Kidney epithelial cell (primary cell): ENCODE results near the gene ANKRD29. TPM values are rescaled to one million over a fixed set of nuclear protein-coding genes. Genes with fewer than 3 reads are reported as not detected.
"Not testable (repeated sequence)": the region's sequence is repeated elsewhere in the genome, so short reads cannot be mapped to it uniquely, and the experiment has no call there.

Source experiments
- DNase-seq: peaks from one replicate; pipeline ENCODE4 v3.0.0-alpha.2; 2010; ENCODE audit warnings: low read depth
- H3K27me3 ChIP-seq: 2 replicates; pipeline ENCODE4 v1.6.0; 2011; ENCODE audit warnings: low read length; ENCODE audit not compliant: control insufficient read depth, insufficient read depth
- H3K36me3 ChIP-seq: 2 replicates; pipeline ENCODE4 v1.5.1; 2011; ENCODE audit warnings: low read length; ENCODE audit not compliant: control insufficient read depth, insufficient read depth
- H3K4me3 ChIP-seq: 2 replicates; pipeline ENCODE4 v1.5.1; 2011; ENCODE audit warnings: low read depth, mild to moderate bottlenecking, control low read depth, low read length
- CTCF ChIP-seq: IDR thresholded peaks from 2 replicates; pipeline ENCODE4 v1.5.1; 2011; ENCODE audit warnings: mild to moderate bottlenecking, moderate library complexity, low read length, control low read depth, inconsistent platforms; ENCODE audit not compliant: insufficient read depth, poor library complexity, severe bottlenecking
- total RNA-seq: library from RNA; depleted of rRNA; stranded (reverse); fragments of >200 nt; gene quantifications from 2 replicates; pipeline ENCODE4 v1.2.3, GENCODE V29; 2015

ANKRD29 gene
- total RNA-seq, 1 donor from 2014 or later, result 0.58 TPM

DNA sequence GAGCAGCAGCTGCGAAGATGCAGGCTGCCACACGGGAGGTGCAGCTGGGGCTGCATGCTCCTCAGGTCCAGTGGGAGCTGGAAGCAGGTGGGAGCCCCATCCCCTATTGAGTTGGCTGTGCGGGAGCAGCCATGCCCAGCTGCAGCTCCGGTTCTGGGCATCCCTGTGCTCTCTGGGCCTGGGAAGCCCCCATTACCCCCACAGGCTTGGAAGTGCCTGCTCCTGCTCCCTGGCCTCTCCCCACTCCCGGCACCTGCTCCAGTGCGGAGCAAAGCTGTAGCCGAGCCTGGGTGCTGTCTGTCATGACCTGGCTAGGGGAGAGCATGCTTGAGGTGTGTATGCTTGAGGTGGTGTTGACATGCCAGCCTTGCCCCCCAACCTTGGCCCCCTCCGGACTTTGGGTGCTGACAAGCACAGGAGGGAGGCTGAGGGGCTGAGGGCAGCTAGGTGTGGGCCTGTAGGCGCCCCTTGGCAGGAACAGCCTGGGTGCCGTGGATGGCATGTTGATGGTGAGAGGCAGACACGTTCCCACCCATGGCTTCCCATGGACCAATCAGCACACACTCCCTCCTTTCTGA lies 21.5 kb downstream of the ANKRD29 start:
- DNase-seq, result no peak
- no peaks in the 10 kb centered on the region for H3K36me3 ChIP-seq
- no peaks in the 10 kb centered on the region for H3K27me3 ChIP-seq
- H3K4me3 ChIP-seq, result no peak overlapping the region
- no peak for TF ChIP-seq CTCF

- DNase-seq, result no peak
- H3K36me3 ChIP-seq, result no peaks in the 10 kb centered on the region
- TF ChIP-seq CTCF, result peak; percentile 70
- H3K4me3 ChIP-seq, result no peak overlapping the region
- H3K27me3 ChIP-seq, result no peaks in the 10 kb centered on the region
Measured at GRCh38 chr18:23640052-23640451, 22.7 kb downstream of the ANKRD29 start.

- not testable (repeated sequence) for DNase-seq
Measured at GRCh38 chr18:23636433-23636832, 26.3 kb downstream of the ANKRD29 start.

GRCh38 chr18:23636071-23636399 lies 26.7 kb downstream of the ANKRD29 start:
- Histone ChIP-seq H3K4me3 (no peak overlapping the region), H3K27me3 (no peaks in the 10 kb centered on the region), H3K36me3 (no peaks in the 10 kb centered on the region)
- no peak for DNase-seq
- TF ChIP-seq CTCF, result no peak

More at GRCh38 chr18:23636433-23636832, 26.3 kb downstream of the ANKRD29 start:
- not testable (repeated sequence) for H3K4me3 ChIP-seq, H3K27me3 ChIP-seq, H3K36me3 ChIP-seq

GRCh38 chr18:23635283-23636070 lies 27.2 kb downstream of the ANKRD29 start:
- H3K27me3 ChIP-seq, result no peaks in the 10 kb centered on the region
- no peaks in the 10 kb centered on the region for H3K36me3 ChIP-seq
- TF ChIP-seq CTCF, result no peak
- H3K4me3 ChIP-seq, result no peak overlapping the region
- no peak for DNase-seq

GRCh38 chr18:23634692-23635091 lies 28.0 kb downstream of the ANKRD29 start:
- no peak for DNase-seq
- no peaks in the 10 kb centered on the region for H3K36me3 ChIP-seq
- no peak for TF ChIP-seq CTCF
- no peaks in the 10 kb centered on the region for H3K27me3 ChIP-seq
- H3K4me3 ChIP-seq, result no peak overlapping the region
